GM18519 (cell line): ENCODE results near the gene RNF26.
A peak's percentile ranks its signal among the peaks of the same experiment; 100 is the strongest.

Experiments
- ATAC-seq: cut with Tn5 transposase; IDR thresholded peaks from one replicate; pipeline ENCODE4 v1.9.1; 2021; ENCODE audit warnings: mild to moderate bottlenecking, moderate library complexity; ENCODE audit not compliant: unreplicated experiment, low FRiP score

The RNF26 gene

GRCh38 chr11:119315131-119316015 lies 19.0 kb upstream of the RNF26 start:
- no peak for ATAC-seq

- no peak for ATAC-seq
These were observed 18.2 kb upstream of the RNF26 start for GRCh38 chr11:119316016-119316728.

DNA sequence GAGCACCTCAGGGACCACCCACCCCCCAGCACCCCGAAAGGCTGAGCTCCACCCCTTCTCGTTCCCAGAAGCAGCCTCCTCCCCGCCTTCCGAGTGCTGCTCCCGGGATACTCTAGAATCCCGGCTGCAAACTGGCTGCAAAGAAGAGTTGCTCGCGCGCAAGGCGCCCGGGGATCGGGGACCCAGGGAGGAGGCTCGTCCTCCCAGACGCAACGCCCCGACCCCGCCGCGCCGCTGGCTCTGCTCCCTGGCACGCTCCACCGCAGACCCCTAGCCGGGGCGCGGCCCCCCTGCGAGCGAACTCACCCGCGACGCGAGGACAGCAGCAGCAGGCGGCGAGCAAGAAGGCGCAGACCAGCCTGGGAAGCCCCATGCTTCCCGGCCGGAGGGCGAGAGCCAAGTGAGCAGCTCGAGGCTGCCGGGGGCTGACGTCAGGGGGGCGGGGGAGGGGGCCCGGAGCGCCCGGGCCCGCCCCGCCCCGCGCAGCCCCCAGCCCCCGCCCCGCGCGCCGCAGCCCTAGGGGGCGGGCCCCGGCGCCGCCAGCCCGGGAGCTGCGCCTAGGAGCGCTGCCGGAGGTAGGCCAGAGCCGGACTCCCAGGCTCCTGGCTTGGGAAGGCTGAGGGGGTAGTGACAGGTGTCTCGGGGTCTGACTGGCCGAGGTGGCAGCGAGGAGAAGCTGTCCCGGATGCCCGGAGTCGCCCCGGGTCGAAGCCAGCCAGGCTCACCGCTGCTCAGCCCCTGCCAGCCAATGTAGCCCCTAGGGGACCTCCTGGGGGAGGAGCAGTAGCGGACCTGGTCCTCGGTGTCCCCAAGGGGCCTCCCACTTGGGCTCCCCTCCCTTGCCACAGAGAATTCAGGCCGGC lies 17.4 kb upstream of the RNF26 start, which contains the start of gene MCAM:
TSS of gene MCAM (minus strand) at position 402 of the 863 bp plus-strand sequence. CDS start at position 373, 29 bp downstream.
- no peak for ATAC-seq

DNA sequence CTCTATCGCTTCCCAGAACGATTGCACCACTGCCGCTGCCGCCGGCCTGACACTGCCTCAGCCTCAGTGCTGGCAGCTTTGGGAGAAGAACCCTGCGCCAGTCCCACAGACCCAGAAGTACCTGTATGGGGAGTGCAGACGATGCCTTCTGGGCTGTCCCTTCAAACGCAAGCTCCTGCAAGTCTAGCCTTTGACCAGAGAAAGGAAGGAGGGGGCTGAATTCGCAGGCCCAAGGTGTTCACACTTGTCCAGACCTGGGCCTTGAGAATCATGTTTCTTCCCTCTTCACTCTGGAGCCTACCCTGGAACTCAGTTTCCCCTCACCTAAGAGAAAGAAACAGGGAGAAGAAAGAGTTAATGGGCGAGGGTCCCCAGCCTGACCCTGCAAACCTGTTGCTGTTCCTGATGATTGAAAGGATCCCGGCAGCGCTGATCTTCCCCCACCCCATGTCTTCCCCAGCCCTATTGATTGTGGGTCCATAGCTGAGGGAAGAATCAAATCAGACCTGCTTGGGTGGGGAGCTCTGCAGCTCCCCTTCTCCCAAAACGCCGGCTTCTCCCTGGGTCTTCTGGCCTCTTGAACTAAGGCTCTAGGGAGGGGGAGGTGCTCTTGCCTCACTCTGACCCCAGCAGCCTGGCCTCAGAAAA lies 16.6 kb upstream of the RNF26 start:
- ATAC-seq: no peak

DNA sequence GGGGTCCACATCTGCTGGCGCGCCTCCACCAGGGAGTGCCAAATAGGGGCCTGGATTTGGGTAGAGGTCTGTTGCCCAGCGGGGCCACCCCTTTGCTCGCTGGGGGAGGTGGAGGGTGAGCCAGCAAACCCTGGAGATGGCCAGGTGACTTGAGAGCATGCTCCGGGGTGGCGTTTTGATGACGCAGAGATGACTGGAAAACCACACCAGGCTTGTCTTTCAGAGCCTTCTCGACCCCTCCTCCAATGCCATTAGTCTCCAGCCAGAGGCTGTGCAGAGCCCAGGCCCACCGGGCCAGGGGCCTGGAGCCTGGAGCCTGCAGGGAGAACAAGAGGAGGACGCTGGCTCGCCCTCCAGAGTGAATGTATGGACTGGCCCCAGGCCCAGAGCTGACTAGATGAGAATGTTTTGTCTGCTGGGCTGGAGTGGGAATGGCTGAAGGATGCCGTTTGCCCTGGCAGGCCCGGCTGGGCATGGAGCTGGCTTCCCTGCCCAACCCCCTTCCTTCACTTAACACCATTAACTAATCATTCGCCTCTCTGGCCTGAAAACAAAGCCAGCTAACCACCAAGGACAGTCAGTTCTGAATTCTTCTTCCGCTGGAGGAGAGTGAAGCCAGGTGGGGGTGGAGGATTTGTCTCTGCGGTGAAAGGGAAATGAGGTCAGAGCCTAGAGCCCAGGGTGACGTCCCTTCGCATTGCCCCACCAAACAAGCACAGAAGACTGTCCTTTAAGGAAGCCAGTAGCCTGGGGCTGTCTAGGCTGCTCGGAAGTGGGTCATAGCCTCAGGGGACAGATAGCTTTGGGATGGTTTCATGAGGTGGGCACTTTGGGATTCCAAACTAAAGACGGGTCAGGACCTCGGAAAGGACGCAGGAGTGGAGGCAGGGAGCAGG lies 15.8 kb upstream of the RNF26 start:
- ATAC-seq: no peak

GRCh38 chr11:119319136-119319699 lies 15.1 kb upstream of the RNF26 start:
- no peak for ATAC-seq

GRCh38 chr11:119319700-119320239 lies 14.6 kb upstream of the RNF26 start:
- ATAC-seq: no peak

- ATAC-seq: no peak
These were observed 14.0 kb upstream of the RNF26 start for GRCh38 chr11:119320240-119320775.

- ATAC-seq: peak; percentile 49
These were observed 13.4 kb upstream of the RNF26 start for GRCh38 chr11:119320776-119321524.

DNA sequence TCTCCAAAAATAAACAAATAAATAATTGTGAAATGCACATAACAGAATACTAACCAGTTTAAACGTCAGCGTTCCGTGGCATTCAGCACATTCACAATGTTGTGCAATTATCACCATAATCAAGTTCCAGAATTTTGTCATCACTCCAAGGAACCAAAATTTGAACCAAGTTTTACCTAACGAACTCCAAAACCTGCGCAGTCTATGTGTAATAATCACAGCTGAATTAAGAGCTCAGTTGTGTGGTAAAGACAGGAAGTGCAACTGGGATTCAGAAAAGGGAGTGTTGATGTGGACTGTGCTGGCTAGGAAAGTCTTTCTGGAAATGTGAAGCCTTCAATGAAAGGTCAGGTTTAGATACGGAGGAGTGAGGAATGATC lies 12.0 kb upstream of the RNF26 start:
- no peak for ATAC-seq

DNA sequence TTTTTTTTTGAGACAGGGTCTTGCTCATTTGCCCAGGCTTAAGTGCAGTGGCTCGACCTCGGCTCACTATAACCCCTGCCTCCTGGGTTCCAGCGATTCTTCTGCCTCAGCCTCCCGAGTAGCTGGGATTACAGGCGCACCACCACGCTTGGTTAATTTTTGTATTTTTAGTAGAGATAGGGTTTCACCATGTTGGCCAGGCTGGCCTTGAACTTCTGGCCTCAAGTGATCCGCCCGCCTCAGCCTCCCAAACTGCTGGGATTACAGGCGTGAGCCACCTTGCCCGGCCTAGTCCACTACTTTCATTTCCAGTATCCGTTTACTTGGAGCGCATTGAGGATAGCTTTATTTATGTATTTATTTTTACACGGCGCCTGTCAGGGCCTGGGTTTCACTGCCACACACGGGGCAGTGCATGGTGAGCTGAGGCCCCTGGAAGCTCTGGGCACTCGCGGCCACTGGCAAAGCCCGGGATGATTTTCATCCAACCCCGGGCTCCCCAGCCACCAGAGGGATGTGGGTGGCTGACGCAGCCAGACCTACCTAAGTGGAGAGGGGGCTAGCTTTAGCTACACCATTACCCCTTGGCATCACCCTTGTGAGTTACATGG lies 11.3 kb upstream of the RNF26 start:
- ATAC-seq: no peak

DNA sequence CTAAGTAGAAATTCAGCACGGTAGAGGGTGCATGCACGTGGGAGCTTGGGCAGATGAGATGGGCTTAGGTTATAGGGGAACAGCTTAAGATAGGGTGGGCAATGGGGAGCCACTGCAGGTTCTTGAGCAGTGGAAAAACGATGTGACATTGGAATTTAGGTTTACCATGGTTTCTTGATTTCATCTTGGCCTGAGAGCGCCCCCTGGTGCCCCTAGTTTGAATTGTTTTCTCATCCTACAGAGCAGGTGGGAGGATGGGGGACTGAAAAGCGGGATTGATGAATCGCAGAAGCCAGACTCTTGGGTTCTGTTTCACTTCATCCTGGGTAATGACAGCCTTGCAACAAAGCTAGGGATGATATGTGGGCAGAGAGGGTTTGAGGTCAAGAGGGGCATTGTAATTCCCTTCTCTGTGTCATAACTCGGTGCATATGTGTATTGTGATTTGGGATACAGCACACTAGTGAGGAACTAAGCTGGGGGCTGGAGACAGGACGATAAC lies 10.7 kb upstream of the RNF26 start:
- ATAC-seq: no peak

- no peak for ATAC-seq
These were observed 10.1 kb upstream of the RNF26 start for GRCh38 chr11:119324189-119324588.

DNA sequence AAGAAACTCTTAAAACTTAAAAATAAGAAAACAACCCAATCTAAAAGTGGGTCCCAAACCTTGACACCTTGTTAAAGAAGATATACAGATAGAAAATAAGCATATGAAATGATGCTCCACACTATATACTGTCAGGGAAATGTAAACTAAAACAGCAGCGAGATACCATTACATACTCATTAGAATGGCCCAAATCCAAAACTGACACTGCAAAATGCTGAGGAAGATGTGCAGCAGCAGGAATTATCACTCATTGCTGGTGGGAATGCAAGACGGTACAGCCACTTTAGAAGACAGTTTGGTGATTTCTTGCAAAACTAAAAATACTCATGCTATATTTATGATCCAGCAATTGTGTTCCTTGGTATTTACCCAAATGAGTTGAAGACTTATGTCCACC lies 5.0 kb upstream of the RNF26 start:
- no peak for ATAC-seq

DNA sequence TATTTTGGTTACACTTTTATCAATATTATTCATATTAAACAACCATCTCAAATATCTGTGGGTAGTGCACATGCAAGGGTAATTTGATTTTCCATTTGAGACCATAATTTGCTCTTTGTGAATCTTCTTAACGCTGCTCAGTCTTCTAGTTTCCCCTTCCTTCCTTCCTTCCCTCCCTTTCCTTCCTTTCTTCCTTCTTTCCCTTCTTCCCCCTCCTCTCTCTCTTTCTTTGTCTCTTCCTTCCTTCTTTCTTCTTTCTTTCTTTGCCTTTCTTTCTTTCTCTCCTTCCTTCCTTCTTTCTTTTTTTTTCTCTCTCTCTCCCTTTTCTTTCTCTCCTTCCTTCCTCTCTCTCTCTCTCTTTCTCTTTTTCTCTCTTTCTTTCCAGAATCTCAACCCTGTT lies 4.1 kb upstream of the RNF26 start:
- no peak for ATAC-seq

GRCh38 chr11:119332111-119332765 lies 2.1 kb upstream of the RNF26 start:
- no peak for ATAC-seq
